Iris pigment epithelial cell (primary cell): ENCODE measurements around the gene ZNF335.

ENCODE experiments used
- DNase-seq: peaks from one replicate; pipeline ENCODE4 v3.0.0-alpha.2; 2011; ENCODE audit warnings: low read depth

ZNF335 gene

GRCh38 chr20:45951925-45952834, 19.8 kb downstream of the ZNF335 start:
- no peak for DNase-seq

DNA sequence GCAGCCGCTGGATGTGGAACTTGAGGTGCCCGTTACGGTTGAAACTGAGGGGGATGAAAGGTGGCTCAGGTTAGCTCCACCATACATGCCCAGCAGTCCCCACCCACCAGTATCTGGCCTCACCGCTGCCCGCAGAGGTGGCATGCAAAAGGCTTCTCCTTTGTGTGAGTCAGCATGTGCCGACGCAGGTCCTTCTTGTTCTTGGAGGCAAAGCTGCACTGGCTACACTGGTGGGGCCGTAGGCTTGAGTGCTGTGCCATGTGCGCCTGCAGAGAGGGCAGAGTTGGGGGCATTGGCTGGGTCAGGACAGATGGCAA, 21.7 kb downstream of the ZNF335 start:
- no peak for DNase-seq

- no peak for DNase-seq
Measured at GRCh38 chr20:45949542-45950329, 22.3 kb downstream of the ZNF335 start.

DNA sequence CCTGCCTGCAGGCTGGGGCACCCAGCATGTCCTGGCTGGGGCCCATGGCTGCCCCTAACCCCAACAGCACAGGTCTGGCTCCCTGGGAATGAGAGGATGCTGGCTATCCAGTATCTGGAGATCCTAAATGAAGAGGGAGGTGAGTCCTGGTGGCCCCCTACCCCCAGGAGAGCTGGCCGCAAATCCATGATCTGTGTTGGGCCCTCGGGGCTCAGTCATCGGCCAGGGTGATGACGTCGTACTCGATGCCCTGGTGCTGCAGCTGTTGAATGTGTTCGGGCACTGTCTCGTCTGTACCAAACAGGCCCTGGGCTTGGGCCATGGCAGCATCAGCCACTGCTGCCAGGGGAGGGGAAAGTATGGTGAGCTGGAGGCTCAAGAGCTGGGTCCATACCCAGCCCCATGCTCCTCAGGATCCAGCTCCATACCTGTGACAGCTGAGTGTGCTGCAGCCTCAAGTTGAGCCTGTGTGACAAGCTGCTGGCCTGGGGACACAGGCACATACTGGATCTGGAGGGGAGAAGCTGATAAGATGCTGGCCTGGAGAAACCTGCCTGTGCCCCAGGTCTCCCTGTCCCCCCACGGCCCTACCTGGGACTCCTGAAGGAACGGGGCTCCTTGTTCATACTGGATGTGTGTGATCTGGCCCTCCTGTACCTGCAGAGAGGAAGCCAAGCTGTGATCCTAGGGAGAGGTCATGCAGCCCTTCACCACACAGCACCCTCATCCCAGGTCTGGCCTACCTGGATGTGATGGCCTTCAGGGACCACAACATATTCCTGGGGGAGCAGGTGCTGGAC, 23.1 kb downstream of the ZNF335 start:
- no peak for DNase-seq

GRCh38 chr20:45948261-45948733, 23.7 kb downstream of the ZNF335 start:
- no peak for DNase-seq

DNA sequence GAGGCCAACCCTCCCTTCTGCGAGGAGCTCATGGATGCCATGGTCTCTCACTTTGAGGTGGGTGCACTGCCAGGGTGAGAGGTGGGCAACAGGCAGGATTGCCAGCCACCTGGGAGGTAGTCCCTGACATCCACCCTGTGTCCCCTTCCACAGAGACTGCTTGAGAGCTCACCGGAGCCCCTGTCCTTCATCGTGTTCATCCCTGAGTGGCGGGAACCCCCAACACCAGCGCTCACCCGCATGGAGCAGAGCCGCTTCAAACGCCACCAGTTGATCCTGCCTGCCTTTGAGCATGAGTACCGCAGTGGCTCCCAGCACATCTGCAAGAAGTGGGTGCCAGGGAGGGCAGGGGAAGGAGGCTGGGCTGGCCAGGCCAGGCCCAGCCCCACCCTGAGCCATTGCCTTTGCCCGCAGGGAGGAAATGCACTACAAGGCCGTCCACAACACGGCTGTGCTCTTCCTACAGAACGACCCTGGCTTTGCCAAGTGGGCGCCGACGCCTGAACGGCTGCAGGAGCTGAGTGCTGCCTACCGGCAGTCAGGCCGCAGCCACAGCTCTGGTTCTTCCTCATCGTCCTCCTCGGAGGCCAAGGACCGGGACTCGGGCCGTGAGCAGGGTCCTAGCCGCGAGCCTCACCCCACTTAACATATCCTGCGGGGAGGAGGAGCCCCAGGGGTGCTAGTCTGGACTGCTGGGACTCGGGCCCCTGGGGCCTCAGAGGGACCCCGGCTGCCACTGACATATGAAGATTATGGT, 24.7 kb downstream of the ZNF335 start:
- DNase-seq: no peak

GRCh38 chr20:45946149-45946970, 25.6 kb downstream of the ZNF335 start:
- DNase-seq: peak; percentile 97

GRCh38 chr20:45945678-45946148, 26.3 kb downstream of the ZNF335 start:
- peak; percentile 69 for DNase-seq

- DNase-seq: no peak
Measured at GRCh38 chr20:45944965-45945677, 26.9 kb downstream of the ZNF335 start.

DNA sequence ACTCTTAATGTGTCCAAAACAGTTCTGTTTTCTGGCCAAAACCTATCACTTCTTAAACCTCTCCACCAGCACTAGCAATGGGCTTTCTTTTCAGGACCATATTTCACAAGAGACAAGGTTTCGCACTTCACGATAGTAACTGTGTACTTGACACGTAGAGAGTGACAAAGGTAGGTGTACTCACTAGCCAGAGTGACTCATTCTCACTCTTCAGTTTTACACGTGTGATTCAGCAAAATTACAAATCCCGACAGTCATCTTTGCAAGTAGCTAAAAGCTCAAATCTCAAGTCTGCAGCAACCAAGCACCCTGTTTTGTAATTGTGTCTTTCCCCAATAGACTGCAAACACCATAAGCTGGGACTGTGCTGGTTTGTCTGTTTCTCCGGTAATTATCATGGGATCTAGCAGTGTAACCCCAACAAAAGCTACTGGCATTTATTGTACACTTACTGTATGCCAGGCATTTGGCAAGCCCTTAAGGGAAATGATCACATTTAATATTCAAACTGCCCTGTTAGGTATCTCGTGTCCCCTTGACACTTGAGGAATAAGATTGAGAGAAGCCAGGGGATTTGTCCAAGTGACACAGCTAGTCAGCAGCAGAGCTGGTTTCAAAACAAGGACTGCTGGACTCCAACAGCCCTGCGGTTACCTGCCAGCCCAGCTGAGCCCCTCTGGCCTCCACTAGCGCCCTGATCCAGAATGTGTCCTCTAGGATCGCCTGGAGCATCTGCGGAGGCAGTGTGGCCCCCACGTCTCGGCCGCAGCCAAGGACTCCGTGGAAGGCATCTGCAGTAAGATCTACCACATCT, 27.6 kb downstream of the ZNF335 start:
- peak; percentile 81 for DNase-seq

- DNase-seq: no peak
Measured at GRCh38 chr20:45943613-45944012, 28.4 kb downstream of the ZNF335 start.

DNA sequence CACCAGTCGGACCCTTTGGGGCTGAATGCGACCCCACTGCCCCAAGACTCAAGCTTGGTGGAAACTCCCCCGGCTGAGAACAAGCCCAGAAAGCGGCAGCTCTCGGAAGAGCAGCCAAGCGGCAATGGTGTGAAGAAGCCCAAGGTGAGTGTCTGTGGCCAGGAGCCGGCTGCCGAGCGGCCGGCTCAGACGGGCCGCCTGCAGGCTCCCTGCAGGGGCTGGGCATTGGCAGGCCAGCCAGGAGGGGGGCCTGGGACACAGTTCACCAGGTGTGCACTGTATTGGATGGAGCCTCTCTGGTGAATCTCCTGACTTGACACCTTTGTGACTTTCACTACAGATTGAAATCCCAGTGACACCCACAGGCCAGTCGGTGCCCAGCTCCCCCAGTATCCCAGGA, 31.5 kb downstream of the ZNF335 start:
- no peak for DNase-seq

DNA sequence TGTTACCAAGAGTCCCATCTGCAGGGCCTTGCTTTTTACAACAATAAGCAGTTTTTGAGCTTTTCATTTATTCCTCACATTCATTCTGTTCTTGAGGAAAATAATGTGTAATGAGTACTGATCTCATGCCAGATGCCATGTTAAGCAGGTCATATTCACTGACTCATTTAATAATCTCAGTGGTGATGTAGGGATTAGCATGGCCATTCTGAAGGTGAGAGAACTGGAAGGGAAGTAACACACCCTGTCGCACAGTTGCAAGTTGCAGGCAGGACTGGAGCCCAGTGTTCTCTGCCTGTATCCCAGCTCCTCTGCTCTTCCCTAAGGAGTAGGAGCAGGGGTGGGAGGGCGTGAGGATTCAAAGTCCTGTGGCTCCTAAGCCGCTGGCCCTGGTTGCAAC, 31.9 kb downstream of the ZNF335 start:
- no peak for DNase-seq

DNA sequence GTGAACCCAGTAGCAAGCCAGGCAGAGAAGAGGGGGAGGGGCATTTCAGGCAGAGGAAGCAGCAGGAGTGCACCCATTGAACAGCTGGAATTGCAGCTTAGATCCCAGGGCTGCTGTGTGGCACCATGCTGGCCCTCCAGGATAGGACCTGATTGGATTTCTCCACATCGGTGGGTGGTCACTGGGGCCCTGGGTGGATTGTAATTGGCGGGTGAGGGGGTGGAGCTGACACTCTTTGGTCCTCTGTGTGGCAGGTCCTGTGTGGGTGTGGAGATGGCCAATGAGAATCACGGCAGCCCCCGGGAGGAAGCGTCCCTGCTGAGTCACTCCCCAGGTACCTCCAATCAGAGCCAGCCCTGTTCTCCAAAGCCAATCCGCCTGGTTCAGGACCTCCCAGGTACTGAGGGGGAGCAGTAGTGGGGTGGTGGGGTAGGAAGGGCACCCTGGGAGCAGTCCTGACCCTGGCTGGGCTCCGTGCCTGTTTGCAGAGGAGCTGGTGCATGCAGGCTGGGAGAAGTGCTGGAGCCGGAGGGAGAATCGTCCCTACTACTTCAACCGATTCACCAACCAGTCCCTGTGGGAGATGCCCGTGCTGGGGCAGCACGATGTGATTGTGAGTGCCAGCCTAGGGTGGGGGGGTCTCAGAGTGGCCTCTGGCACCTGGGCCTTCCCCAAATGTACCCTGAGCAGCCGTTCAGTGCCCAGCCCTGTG, 33.1 kb downstream of the ZNF335 start:
- no peak for DNase-seq

- DNase-seq: peak; percentile 41
Measured at GRCh38 chr20:45937765-45938164, 34.2 kb downstream of the ZNF335 start.

DNA sequence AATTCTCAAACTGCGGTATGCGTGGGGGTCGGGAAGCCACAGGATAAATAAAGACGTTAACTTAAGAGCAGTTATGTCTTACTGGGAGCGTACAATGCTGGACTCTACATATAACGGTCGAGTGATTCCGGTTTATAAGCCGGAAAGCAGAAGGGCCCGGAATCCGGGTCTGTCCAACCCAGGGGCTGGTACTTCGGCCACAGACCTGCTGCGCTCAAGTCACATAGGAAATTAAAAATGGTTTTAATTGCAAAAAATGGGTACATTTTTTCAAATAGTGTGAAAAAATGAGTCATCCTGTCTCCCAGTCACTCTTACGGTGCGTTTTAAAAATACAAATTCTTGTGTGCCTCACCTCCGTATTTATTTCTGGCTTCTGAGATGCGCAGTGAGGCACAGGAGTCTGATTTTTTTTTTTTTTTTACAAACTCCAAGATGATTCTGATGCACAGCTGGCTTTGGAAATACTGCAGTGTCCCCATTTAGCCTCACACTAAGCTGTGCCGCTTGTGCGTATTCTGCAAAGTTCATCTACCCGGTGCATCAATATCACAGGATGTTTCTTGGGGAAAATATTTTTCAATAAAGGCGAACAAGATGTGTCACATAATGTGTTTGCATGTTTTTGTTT, 36.5 kb downstream of the ZNF335 start:
- no peak for DNase-seq

DNA sequence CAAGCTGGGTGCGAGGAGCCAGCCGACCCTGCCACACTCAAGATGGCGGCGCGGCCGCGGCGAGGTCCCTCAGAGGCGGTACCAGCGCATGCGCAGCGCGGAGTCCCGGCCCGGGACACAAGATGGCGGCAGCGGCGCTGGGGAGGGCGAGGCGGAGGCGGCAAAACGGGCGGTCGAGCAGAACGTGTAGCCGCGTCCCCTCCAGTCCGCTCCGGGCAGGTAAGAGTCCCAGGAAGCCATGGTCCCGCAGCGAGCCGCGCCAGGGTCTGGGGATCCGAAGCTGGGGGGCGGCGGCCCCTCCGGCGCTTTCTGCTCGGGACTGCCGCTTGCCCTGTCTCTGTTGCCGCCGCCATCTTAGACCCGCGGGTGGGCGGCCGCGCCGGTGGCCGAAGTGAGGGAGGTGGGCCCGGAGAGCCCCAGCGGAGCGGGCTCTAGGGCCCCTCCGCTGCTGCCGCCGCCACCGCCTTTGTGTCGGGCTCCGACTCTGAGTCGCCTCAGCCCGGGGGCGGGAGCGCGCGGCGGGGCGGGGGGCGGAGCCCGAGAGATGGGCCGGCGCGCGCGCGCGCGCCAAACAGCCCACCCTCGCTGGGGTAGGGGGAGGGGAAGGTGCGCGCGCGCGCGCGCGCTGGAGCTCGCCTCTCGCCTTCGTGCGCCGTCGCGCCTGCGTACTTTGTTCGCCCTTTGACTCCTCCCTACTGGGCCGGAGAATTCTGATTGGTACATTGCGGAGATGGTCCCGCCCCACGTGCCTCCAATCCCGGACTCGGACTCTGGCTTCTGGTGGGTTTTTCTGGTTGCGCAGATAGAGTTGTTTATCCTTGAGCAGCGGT, 37.2 kb downstream of the ZNF335 start, which contains the start of gene PCIF1:
PCIF1 (plus strand) TSS at position 98 of the 830 bp plus-strand sequence. CDS start 4,317 bp downstream, outside the sequence.
- DNase-seq: peak; percentile 98
